GM21367 (cell line): ENCODE measurements around the gene MAP3K5.
"Not testable (repeated sequence)": the region's sequence is repeated elsewhere in the genome, so short reads cannot be mapped to it uniquely, and the experiment has no call there.

ENCODE experiments used
- ATAC-seq: cut with Tn5 transposase; IDR thresholded peaks from one replicate; pipeline ENCODE4 v1.9.1; 2021; ENCODE audit not compliant: unreplicated experiment

The MAP3K5 gene

DNA sequence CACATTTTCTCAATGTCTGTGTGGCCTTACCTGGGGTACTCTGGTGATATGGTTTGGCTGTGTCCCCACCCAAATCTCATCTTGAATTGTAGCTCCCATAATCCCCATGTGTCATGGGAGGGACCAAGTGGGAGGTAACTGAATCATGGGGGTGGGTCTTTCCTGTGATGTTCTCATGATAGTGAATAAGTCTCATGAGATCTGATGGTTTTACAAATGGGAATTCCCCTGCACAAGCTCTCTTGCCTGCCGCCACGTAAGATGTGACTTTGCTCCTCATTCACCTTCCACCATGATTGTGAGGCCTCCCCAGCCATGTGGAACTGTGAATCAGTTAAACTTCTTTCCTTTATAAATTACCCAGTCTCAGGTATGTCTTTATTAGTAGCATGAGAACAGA, 201.4 kb downstream of the MAP3K5 start:
- ATAC-seq, result not testable (repeated sequence)

DNA sequence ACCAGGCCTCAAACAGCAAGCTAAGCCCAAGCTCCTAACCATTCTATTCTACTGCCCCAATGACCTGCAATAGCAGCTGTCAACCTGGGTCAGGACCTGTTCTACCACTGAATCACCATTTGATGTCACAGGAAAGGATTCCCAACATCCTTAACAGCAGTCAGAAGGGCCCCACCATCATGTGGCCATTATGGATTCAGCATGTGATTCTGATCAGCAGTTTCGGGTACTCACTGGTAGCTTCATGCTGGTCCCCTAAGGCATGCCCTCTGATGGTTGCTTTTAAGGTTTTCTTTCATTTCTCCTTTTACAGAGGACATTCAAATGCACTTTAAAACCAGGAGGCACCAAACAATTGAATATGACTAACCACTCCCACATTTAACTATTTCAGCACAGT, 204.8 kb downstream of the MAP3K5 start:
- ATAC-seq, result no peak

DNA sequence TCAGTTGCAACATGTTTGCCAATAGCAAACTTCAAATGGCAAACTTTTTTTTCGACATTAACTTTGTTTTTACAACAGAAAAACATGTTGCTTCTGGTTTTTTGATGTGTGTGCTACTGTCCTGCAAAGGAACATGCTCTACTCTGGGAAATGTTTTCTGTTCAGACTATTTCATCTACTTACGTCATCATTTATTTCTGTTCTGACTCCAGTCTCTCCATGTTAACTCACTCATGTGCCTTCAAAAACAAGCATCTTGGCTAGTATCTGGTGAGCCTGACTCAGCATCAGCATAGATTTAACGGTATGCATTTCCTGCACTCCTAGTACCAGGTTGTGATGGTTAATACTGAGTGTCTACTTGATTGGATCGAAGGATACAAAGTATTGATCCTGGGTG, 206.0 kb downstream of the MAP3K5 start:
- no peak for ATAC-seq

DNA sequence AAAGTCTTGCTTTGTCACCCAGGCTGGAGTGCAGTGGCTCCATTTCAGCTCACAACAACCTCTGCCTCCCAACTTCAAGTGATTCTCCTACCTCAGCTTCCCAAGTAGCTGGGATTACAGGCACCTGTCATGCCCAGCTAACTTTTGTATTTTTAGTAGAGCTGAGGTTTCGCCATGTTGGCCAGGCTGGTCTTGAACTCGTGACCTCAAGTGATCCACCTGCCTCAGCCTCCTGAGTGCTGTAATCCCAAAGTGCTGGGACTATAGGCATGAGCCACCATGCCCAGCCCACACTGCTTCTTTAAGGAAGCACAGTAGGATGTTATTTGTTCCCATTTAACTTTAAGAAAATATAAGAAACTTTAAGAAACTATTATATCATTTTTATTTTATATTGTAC, 206.8 kb downstream of the MAP3K5 start:
- not testable (repeated sequence) for ATAC-seq

DNA sequence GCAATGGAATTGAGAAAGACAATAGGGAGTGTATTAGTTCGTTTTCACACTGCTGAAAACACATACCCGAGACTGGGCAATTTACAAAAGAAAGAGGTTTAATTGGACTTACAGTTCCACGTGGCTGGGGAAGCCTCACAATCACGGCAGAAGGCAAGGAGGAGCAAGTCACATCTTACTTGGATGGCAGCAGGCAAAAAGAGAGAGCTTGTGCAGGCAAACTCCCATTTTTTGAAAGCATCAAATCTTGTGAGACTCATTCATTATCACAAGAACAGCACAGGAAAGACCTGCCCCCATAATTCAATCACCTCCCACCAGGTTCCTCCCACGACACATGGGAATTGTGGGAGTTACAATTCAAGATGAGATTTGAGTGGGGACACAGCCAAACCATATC, 208.0 kb downstream of the MAP3K5 start:
- ATAC-seq, result not testable (repeated sequence)

DNA sequence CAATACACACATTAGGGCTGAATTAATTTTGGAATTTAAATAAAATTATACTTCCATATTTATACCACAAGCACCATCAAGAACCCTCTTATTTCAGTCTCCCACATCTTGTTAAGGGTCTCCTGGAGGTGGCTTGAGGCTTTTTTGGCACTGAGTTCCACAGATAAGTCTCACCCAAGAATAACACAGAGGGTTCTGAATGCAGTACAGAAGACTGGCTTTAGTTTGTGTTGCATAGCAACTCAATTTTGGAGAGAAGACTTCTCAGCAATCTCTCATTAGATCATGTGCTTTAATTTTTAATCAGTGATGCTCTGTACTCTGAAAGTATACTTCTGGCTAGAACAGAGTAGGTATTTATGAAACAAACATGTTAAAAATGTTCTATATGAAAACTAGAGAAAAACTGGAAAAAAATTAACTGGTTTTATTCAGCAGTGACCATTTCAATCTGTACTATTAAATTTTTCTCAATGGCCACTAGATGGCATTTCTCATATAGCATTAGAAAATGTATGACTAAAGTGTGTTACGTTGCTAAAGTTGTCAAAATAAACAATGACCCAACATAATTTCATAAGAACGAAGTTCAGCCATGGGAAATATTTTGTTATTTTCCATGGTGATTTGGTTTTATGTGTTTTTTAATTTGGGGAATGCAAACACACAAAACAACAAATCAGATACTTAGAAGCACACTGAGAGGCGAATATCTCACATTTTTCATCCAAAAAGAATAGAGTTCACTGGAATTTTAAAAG, 209.4 kb downstream of the MAP3K5 start:
- ATAC-seq, result no peak

DNA sequence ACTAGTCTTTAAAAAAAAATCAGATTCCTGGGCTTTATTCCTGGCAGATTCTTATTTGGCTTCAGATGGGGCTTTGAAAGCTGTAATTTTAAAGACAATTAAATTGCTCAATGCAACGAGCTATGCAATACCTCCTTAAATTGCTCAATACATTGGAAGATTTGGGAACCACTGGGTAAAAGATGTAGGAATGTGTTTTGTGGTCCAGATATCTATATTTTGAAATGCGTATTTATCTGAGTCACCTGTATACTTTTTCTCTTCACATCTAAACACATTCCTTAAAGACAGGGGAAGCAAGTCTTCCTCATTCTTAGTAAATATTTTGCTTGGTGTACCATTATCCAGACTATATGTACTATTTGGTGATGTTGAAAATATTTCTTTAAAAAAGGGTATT, 212.5 kb downstream of the MAP3K5 start:
- ATAC-seq, result no peak

DNA sequence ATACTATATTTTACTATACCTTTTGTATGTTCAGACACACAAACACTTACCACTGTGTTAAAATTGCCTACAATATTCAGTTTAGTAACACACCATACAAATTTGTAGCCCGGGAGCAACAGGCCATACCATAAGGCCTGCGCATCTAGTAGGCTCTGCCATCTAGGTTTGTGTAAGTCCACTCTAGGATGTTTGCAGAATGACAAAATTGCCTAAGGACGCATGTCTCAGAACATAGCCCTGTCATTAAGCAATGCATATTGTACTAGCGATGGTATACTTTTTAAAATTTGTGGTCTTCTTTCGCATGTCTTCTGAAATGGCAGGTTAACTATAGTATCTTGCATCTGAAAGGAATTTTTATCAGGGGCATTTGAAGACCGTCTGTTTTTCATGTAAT, 215.5 kb downstream of the MAP3K5 start:
- no peak for ATAC-seq

DNA sequence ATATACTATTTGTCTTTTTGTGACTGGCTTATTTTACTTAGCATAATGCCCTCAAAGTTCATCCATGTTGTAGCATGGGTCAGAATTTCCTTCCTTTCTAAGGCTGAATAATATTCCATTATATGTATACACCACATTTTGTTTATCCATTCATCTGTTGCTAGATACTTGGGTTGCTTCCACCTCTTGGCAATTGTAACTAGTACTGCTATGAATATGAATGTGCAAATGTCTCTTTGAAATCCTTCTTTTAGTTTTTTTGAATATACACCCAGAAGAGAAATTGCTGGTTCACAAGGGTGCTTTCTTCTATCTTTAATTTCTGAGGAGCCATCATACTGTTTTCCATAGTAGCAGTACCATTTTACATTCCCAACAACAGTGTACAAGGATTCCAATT, 220.8 kb downstream of the MAP3K5 start:
- no peak for ATAC-seq

DNA sequence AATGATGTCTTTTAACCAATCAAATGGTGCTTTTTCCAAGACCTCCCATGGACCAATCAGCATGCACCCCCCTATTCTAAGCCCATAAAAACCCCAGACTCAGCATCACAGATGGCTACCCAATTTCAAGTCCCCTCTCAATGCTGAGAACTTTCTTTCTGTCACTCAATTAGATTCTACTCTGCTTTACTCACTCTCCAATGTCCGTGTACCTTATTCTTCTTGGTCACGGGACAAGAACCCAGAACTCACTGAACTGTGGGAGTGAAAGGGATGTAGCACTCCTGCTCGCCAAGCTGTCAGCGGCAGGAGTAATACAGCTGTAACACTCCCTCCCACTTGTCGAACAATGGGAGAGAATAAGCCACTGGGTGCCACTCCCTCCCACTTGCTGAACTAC, 221.2 kb downstream of the MAP3K5 start:
- no peak for ATAC-seq

DNA sequence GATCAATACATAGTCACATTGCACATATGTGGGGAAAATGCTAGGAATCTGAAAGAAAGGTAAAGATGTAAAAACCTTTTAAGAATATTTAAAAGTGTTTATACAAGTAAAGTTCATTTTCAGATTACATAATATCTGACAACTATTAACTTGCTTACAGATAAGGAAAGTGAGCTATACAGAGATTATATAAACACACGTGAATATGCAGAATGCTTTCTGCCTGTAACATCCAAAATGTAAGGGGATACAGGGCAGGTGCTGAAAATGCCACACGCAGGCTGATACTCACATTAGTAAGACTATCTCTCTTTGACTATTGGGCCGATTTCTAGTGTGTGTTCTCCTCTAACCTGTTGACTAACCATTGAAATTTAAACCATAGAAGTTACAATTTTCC, 224.1 kb downstream of the MAP3K5 start:
- no peak for ATAC-seq

DNA sequence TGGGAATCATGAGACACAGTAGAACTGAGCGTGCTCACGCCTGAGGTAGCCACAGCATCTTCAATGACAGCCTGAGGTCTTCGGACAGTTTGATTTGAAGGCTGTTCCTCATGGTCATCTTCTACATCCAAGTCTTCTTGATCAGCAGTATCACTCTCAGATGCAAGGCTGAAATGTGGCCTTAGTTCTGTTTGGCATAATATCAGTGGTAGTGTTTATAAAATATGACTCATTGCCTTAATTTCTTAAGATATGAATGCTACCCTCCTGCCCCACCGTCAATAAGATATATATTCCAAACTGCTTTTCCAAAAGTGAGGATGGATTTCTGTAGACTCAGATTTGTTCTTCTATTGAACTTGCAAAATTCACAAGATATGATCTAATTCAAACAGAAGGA, 224.6 kb downstream of the MAP3K5 start:
- no peak for ATAC-seq

DNA sequence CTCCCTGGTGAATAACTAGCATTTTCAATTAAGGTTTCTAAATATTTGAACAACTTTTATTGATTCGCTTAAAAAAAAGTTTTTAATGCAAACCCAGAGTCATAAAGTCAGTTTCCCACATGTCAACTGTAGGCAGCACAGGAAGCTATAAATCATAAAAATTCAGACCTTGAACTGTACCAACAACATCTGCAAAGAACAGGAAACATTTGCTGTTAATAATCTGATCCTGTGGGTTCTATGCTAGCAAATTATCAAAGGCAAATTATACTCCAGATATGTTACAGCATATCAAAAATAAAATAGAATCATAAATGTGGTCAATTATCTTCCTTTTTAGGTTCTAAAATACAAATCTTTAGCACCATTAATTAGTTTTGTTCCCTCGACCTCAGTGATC, 225.4 kb downstream of the MAP3K5 start:
- ATAC-seq, result no peak

DNA sequence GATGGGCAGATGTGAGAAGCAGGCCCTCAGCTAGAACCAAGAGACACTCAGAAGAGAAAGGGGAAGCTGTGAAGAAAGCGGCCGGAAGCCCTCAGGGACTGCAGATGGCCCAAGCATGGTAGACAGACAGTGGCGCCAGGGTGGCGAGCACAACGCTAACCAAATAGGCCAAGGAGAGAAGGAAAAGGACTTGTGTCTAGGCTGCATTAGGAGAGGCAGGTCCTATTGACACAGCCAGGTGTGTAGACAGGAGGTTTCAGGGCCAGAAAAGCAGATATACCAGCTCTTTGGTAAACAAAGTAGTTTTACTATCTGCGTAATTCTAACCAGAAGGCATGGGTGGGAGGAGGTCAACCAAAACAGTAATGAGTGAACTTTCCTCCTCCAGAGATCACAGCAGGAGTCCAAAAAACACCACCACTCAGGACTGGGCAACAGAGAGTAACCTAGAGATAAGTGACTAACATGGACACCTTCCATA, 226.2 kb downstream of the MAP3K5 start:
- no peak for ATAC-seq

DNA sequence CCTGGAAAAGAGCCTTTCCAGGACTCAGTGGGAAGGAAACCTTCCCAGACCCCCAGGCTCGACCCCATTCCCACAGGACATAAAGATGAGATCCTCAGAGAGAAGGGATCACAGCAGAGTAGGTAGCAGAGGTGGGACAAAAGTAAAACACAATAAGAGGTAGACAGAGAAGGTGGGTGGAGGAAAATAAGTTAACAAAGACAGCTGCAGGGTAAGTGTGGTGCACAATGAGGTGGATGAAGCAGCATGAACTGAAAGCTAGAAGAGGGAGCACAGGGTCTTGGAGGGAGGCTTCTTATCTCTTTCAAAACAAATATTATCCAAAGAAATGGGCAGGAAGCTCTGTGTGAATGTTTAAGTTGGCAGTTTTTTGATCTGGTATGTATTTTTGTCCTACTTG, 228.1 kb downstream of the MAP3K5 start:
- no peak for ATAC-seq

DNA sequence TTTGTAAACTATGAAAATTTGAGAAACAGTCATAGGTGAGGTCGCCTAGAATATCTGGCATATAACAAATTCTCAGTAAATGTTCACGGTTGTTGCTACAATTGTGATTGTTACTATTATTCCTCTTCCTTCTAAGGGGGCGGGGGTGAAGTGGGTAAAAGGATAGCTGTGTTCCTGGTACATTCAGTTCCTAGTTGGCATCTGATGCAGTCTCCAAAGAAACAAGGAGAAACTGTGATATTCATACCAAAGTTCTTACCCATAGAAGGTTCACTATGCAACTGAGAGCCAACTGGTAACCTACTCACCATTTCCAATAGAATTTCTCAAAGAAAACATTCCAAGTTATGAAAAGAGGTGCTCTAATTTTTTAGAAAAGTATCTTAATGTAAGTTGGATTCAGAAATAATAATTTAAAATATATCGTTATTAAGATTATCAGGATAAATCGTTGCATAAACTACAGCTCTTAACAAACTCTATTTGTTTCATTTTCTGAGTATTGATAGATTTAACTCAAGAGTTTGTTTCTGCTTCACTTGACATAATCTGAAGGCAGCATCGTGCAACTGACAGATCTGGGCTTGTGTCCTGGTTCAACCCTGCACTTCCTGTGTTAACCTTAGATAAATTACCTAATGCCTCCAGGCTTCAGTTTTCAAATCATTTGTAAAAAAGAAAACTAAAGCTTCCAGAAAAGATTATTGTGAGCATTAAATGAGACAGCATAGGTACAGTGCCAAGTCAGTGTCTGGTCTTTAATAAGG, 228.7 kb downstream of the MAP3K5 start:
- no peak for ATAC-seq

DNA sequence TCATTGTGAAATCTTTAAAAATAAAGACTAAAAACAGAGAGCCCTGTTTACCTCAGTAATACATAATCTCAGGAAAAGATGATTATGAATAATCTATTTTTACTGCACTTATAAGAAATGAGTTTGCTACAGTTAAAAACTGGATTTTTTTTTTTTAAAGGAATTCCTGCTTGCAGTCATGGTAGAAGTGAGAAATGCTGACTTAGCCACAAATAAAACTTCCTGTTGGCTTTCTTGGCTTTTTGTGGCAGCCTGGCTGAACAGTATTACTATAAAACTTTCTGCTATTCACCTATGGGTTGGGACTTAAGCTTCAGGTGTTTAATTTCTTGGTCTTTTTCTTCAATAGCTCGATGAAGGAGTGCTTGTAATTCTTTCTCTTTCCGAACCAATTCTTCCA, 230.1 kb downstream of the MAP3K5 start:
- no peak for ATAC-seq

DNA sequence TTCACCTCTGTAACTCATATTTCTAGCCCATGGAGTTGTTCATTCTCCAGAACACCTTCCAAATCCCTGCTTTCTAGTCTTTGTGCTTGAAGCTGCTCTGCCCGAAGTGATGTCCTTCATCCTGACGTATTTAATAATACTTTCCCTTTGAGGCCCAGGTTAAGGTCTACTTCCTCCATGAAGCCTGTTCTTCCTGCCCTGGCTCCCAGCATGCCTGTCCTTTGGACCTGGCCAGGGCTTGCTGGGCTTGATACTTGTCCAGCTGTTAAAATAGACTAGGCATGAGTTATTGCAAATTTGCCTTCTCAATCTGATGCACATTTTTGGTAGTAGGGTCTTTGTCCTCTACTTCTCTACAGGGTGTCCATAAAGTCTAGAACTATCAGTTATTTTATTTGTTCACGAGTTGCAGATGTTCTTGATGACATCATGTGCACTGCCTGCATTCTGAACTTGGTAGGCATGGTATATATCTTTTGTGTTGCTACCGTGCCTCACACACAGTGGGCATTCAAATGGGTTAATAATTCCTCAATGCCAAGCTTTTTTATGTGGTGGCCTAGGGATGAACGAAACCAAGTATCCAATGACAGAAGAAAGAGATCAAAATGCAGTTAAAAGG, 239.0 kb downstream of the MAP3K5 start:
- no peak for ATAC-seq

DNA sequence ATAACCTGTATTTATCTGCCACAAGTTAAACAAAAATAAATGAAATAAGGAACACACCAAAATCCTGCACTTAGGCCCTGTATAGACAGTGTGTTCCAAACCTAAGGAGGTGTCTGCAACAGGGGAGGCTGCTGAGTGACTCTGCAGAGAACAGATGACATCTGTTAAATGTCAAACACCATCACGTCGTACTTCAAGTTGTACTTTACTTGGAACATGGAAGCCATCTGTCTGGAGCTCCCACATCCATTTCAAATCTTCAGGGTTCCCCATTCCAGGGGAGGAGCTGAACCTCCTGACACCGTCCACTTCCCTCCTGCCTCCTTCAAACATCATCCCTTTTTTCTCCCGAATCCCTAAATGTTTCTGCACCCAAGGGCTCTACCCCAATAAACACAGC, 240.2 kb downstream of the MAP3K5 start:
- ATAC-seq, result no peak

DNA sequence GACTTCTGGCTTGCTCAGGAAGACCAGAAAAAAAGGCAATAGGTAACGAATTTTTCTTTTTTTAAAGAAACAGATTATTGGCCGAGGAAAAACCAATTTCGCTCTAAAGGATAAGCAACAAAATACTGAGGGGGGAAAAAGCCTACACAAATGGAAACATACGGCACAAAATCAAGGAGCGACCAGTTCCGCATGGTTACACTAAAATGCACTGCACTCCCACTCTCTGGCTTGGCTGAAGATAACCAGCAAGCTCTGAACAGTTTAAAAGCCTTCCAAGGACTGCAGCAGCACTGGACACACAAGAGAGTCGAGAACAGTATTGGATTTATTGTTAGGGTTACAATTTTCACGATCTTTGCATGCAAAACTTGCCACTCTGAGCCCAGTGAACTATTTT, 241.2 kb downstream of the MAP3K5 start:
- ATAC-seq, result no peak

DNA sequence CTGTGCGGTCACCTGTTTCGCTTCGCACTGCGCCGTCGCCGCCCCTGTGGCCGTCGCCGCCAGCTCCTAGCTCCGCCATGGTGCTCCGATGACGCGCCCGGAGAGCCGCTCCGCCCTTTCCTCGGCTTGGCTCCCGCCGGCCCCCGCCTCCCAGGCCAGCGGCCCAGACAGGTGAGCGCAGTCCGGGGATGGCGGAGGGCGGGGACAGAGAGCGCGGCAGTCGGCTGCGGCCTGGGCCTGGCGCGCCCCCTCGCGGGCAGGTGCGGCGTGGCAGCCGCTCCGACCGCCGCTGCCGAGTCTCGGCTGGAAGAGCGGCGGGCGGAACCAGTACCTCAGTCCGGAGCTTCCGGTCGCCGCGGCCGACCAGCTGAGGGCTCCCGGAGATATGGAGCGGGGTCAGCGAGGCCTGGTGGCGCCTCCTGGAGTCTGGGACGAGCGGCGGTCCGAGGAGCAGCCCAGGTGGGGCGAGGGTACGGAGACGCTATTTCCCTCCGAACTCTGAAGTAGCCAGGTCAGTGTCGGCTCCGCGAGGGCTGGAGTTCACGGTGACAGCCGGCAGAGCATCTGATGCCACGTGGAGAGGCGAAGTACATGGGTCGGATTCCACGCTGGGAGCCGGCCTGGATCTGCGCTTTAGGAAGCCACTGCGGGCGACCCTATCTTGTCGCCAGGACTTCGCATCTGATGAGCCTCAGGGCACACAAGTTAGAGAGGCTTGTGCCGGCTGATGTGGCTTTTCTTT, 241.8 kb downstream of the MAP3K5 start, which contains the start of gene MAP7:
TSS of gene MAP7 (minus strand) at position 93 of the 742 bp plus-strand sequence. CDS start at position 79, 14 bp downstream.
- ATAC-seq, result peak; percentile 47
